B cell (primary cell): ENCODE data around the gene TRAPPC14. TPM values are rescaled to one million over a fixed set of nuclear protein-coding genes. Genes with fewer than 3 reads are reported as not detected.

Experiments used
- ATAC-seq: fragments of 200-7000 bp; cut with Tn5 transposase; one replicate; pipeline ENCODE4 v1.10.0; 2021; ENCODE audit warnings: low read depth, mild to moderate bottlenecking, moderate number of reproducible peaks, moderate library complexity
- CTCF ChIA-PET: fragments of 350-600 bp; sonication (Branson Sonifier 250); formaldehyde crosslinking; loops from one replicate; lab custom pipeline; 2021; ENCODE audit warnings: antibody characterized with exemption, inconsistent platforms; lab: Charles Lee
- POLR2A ChIA-PET: fragments of 350-600 bp; sonication (Branson Sonifier 250); formaldehyde crosslinking; loops from one replicate; lab custom pipeline; 2021; ENCODE audit warnings: antibody characterized with exemption; lab: Charles Lee
- DNase-seq: peaks from one replicate; pipeline ENCODE4 v3.0.0; 2013
- H2AFZ ChIP-seq: 2 replicates; pipeline ENCODE4 v1.6.1; 2012; ENCODE audit warnings: mild to moderate bottlenecking, low read depth, low read length; ENCODE audit not compliant: insufficient read depth, poor library complexity, severe bottlenecking
- H3K27ac ChIP-seq, 2 donors: 1 replicate in 1 of 2; 2 replicates in 1 of 2; pipeline ENCODE4 v1.5.1; 2012 to 2013; ENCODE audit warnings: low read length in 2 of 2, mild to moderate bottlenecking in 2 of 2, moderate library complexity in 1 of 2
- H3K27me3 ChIP-seq, 4 experiments: fragments of 200-600 bp in 1 of 4; sonication (generic) in 1 of 4; replicated peaks in 1 of 4; 1 replicate in 2 of 4; 2 replicates in 2 of 4; pipeline versions ENCODE4 v1.6.1 to v1.7.0; 2013 to 2016; ENCODE audit warnings: low read length in 3 of 4, mild to moderate bottlenecking in 2 of 4, mixed read lengths in 1 of 4, moderate library complexity in 1 of 4; ENCODE audit not compliant: insufficient read depth in 4 of 4, control insufficient read depth in 3 of 4; ENCODE audit errors: control extremely low read depth in 1 of 4
- H3K36me3 ChIP-seq, 2 experiments: replicated peaks in 1 of 2; 1 replicate in 1 of 2; 2 replicates in 1 of 2; pipeline versions ENCODE4 v1.6.1 to v1.7.1; 2013; ENCODE audit warnings: low read length in 1 of 2; ENCODE audit not compliant: insufficient read depth in 2 of 2, control insufficient read depth in 1 of 2; ENCODE audit errors: control extremely low read depth in 1 of 2, extremely low read depth in 1 of 2
- H3K4me1 ChIP-seq, 2 donors: fragments of 200-600 bp in 1 of 2; sonication (generic) in 1 of 2; 1 replicate in 1 of 2; 2 replicates in 1 of 2; pipeline versions ENCODE4 v1.5.1 to v1.6.1; 2013 to 2017; ENCODE audit warnings: low read length in 2 of 2; ENCODE audit not compliant: control insufficient read depth in 2 of 2, insufficient read depth in 2 of 2
- H3K4me2 ChIP-seq: replicated peaks from 2 replicates; pipeline ENCODE3; 2012; ENCODE audit warnings: mild to moderate bottlenecking, low read depth, low read length; ENCODE audit not compliant: poor library complexity, severe bottlenecking
- H3K4me3 ChIP-seq, 5 experiments: fragments of 200-600 bp in 1 of 5; sonication (generic) in 1 of 5; 1 replicate in 3 of 5; 2 replicates in 2 of 5; pipeline versions ENCODE4 v1.5.1 to v1.7.0; 2011 to 2016; ENCODE audit warnings: low read length in 4 of 5, mild to moderate bottlenecking in 4 of 5, low read depth in 2 of 5, control low read depth in 1 of 5, moderate library complexity in 1 of 5; ENCODE audit not compliant: insufficient read depth in 1 of 5; ENCODE audit errors: control extremely low read depth in 1 of 5, extremely low read depth in 1 of 5
- H3K79me2 ChIP-seq: fragments of 200-600 bp; sonication (generic); one replicate; pipeline ENCODE4 v1.6.0; 2016; ENCODE audit warnings: low read length; ENCODE audit not compliant: control insufficient read depth, insufficient read depth
- H3K9ac ChIP-seq: fragments of 200-600 bp; sonication (generic); 2 replicates; pipeline ENCODE4 v1.6.1; 2017; ENCODE audit warnings: mild to moderate bottlenecking, low read length, moderate library complexity
- H3K9me3 ChIP-seq, 3 donors: one replicate each; pipeline versions ENCODE4 v1.6.1 to v1.7.1; 2013; ENCODE audit warnings: low read length in 2 of 3; ENCODE audit not compliant: control insufficient read depth in 2 of 3, insufficient read depth in 1 of 3; ENCODE audit errors: control extremely low read depth in 1 of 3
- H4K20me1 ChIP-seq: 2 replicates; pipeline ENCODE4 v1.6.0; 2012; ENCODE audit warnings: mild to moderate bottlenecking, low read length; ENCODE audit not compliant: insufficient read depth, control insufficient read depth, poor library complexity, severe bottlenecking
- H3K27ac Mint-ChIP-seq: one replicate; pipeline ENCODE4 v1.8.0; 2021; ENCODE audit warnings: mixed read lengths
- H3K27me3 Mint-ChIP-seq: one replicate; pipeline ENCODE4 v1.8.0; 2021; ENCODE audit warnings: mixed read lengths
- H3K4me1 Mint-ChIP-seq: one replicate; pipeline ENCODE4 v1.8.0; 2021; ENCODE audit warnings: mixed read lengths
- H3K4me3 Mint-ChIP-seq: one replicate; pipeline ENCODE4 v1.8.0; 2021; ENCODE audit warnings: mixed read lengths
- H3K9me3 Mint-ChIP-seq: one replicate; pipeline ENCODE4 v1.8.0; 2022; ENCODE audit warnings: mixed read lengths; ENCODE audit not compliant: insufficient read depth
- EZH2 ChIP-seq: IDR thresholded peaks from 2 replicates; pipeline ENCODE4 v1.6.1; 2012; ENCODE audit warnings: borderline replicate concordance, low read depth, mild to moderate bottlenecking, moderate library complexity, low read length; ENCODE audit not compliant: insufficient read depth, poor library complexity, severe bottlenecking
- WGBS: methylation state at CpG from one replicate; pipeline ENCODE4 v1.1.5; 2013; ENCODE audit warnings: missing lambda C conversion rate; ENCODE audit not compliant: insufficient coverage; 5-methylcytosine and 5-hydroxymethylcytosine counted together
- intact Hi-C: fragments of 100-400 bp; cut with micrococcal nuclease; formaldehyde crosslinking; loops from one replicate; pipeline ENCODE4 v1.10.0; 2022
- polyA plus RNA-seq: library from polyadenylated mRNA; depleted of rRNA; stranded (reverse); fragments of >200 nt; gene quantifications from 2 replicates; pipeline ENCODE4 v1.2.3, GENCODE V29; 2012
- total RNA-seq, 2 donors: library from RNA; stranded (reverse); fragments of 120-200 nt in 1 of 2; gene quantifications; 1 replicate in 1 of 2; 2 replicates in 1 of 2; pipeline versions ENCODE4 v1.2.3 to v1.2.4, GENCODE V29; 2013 to 2022
- TF ChIP-seq, protein P1 (sequence below): fragments of 200-600 bp; IDR thresholded peaks from one replicate; pipeline ENCODE4 v1.8.0; 2022; ENCODE audit warnings: antibody characterized with exemption, mild to moderate bottlenecking

The TRAPPC14 gene
- total and polyA plus RNA-seq, 2 donors (not counting 1 experiment from before 2014, with no cell fraction given), result 64.8 to 71.2 TPM

DNA sequence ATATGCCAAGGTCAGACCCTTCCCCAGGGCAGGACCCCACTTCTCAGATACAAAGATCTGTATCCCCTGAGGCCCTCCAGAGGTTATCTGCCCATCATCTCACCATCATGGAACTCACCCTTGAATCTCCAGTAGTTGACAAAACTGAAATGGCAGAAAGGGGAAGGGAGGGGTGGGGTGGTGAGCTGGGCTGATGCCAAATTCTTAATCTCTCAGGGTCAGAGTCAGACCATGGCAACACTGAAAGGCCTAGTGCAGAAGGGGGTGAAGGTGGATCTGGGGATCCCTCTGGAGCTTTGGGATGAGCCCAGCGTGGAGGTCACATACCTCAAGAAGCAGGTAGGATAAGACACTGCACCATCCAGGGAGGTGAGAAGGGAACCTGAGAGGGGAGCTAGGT, 36.0 kb downstream of the TRAPPC14 start:
- H2AFZ ChIP-seq, result no peak overlapping the region
- DNase-seq (no peak), ATAC-seq (no peak)
- no peak overlapping the region for H3K4me3 ChIP-seq
- no peak overlapping the region for H3K27ac ChIP-seq
- H3K27me3 ChIP-seq, result no peaks in the 10 kb centered on the region
- no peaks in the 10 kb centered on the region for H3K36me3 ChIP-seq
- peaks cover 38% of the 10 kb centered on the region for H3K79me2 ChIP-seq
- ChIA-PET CTCF (interaction anchor here (0.9 to 1.2 kb wide), 3 partner anchors 8 to 143 kb away, joined by 3 to 5 read pairs (median 3); no protein-coding TSS in a partner anchor), POLR2A (interaction anchor here (0.7 to 2.9 kb wide), 2 partner anchors 21 to 153 kb away, joined by 6 to 14 read pairs; partner anchors contain the start of genes AP4M1 and MCM7)
- H3K4me1 ChIP-seq, result peaks cover 27 to 43% of the 10 kb centered on the region in 2 donors
- H3K27ac Mint-ChIP-seq, result no peak overlapping the region
- no peak overlapping the region for H3K4me2 ChIP-seq
- no peaks in the 10 kb centered on the region for H3K27me3 Mint-ChIP-seq
- no peak for TF ChIP-seq EZH2
- TF ChIP-seq, protein P1, sequence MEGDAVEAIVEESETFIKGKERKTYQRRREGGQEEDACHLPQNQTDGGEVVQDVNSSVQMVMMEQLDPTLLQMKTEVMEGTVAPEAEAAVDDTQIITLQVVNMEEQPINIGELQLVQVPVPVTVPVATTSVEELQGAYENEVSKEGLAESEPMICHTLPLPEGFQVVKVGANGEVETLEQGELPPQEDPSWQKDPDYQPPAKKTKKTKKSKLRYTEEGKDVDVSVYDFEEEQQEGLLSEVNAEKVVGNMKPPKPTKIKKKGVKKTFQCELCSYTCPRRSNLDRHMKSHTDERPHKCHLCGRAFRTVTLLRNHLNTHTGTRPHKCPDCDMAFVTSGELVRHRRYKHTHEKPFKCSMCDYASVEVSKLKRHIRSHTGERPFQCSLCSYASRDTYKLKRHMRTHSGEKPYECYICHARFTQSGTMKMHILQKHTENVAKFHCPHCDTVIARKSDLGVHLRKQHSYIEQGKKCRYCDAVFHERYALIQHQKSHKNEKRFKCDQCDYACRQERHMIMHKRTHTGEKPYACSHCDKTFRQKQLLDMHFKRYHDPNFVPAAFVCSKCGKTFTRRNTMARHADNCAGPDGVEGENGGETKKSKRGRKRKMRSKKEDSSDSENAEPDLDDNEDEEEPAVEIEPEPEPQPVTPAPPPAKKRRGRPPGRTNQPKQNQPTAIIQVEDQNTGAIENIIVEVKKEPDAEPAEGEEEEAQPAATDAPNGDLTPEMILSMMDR, result no peak
- WGBS, result 100% methylated on average over 1 of the region's 1 CpG
- H3K4me1 Mint-ChIP-seq, result peaks cover 52% of the 10 kb centered on the region
- no peaks in the 10 kb centered on the region for H3K9me3 Mint-ChIP-seq
- intact Hi-C loops, result no loop called here
- H3K9me3 ChIP-seq, result no peaks in the 10 kb centered on the region
- H3K4me3 Mint-ChIP-seq, result no peak overlapping the region
- no peaks in the 10 kb centered on the region for H4K20me1 ChIP-seq
- H3K9ac ChIP-seq, result no peak overlapping the region

DNA sequence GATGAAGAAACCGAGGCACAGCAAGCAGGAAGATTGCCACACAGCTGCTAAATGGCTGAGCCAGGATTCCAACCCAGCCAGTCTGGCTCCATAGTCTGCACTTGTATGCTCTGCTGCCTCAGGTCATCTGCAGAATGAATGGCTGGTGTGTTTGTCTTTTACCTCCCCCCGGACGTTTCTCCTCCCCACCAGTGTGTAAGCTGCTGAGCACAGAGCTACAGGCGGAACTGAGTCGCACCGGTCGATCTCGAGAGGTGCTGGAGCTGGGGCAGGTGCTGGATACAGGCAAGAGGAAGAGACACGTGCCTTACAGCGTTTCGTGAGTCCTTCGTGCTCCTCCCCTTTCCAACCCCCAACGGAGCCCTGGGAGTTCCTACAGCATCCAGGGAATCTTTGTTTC, 36.5 kb downstream of the TRAPPC14 start:
- Histone ChIP-seq H3K9me3 (no peaks in the 10 kb centered on the region), H3K4me2 (no peak overlapping the region), H3K27ac (no peak overlapping the region), H3K79me2 (peaks cover 38% of the 10 kb centered on the region), H3K27me3 (no peaks in the 10 kb centered on the region), H4K20me1 (no peaks in the 10 kb centered on the region), H2AFZ (no peak overlapping the region), H3K36me3 (no peaks in the 10 kb centered on the region), H3K4me3 (no peak overlapping the region), H3K9ac (no peak overlapping the region), H3K4me1 (peaks cover 27 to 43% of the 10 kb centered on the region in 2 donors)
- ChIA-PET CTCF (interaction anchor here (1.0 to 1.2 kb wide), 2 partner anchors 9 to 10 kb away, joined by 3 to 5 read pairs; no protein-coding TSS in a partner anchor), POLR2A (interaction anchor here (0.6 to 2.9 kb wide), 3 partner anchors 21 to 449 kb away, joined by 5 to 14 read pairs (median 6); partner anchors contain the start of genes AP4M1 and MCM7)
- no peak for DNase-seq
- Mint-ChIP-seq H3K27ac (no peak overlapping the region), H3K4me3 (no peak overlapping the region), H3K9me3 (no peaks in the 10 kb centered on the region), H3K27me3 (no peaks in the 10 kb centered on the region), H3K4me1 (peaks cover 51% of the 10 kb centered on the region)
- intact Hi-C loops, result no loop called here
- ATAC-seq, result no peak
- 98% methylated on average over 8 of the region's 13 CpGs for WGBS
- TF ChIP-seq EZH2, result no peak
- TF ChIP-seq, protein P1, result no peak
